GM23338 (cell line): ENCODE results near the gene POLDIP3. TPM values are rescaled to one million over a fixed set of nuclear protein-coding genes. Genes with fewer than 3 reads are reported as not detected.

Experiments
- ATAC-seq: fragments of 200-7000 bp; cut with Tn5 transposase; 3 replicates; pipeline ENCODE4 v1.9.1; 2020
- DNase-seq: peaks from one replicate; pipeline ENCODE4 v3.0.0-alpha.2; 2015; ENCODE audit warnings: low spot score
- H2AFZ ChIP-seq: fragments of 200-600 bp; sonication (generic); 2 replicates; pipeline ENCODE4 v1.8.0; 2016; ENCODE audit warnings: antibody characterized with exemption, mild to moderate bottlenecking, moderate library complexity
- H3F3A ChIP-seq: fragments of 200-600 bp; sonication (generic); replicated peaks from 2 replicates; pipeline ENCODE4 v1.8.0; 2017; ENCODE audit warnings: antibody characterized with exemption, mixed run types, low read depth
- H3K27ac ChIP-seq: fragments of 200-600 bp; sonication (generic); 2 replicates; pipeline ENCODE4 v1.6.1; 2016; ENCODE audit warnings: low read depth
- H3K27me3 ChIP-seq: fragments of 200-600 bp; sonication (generic); 2 replicates; pipeline ENCODE4 v1.8.0; 2016; ENCODE audit warnings: mild to moderate bottlenecking, mixed run types, moderate library complexity; ENCODE audit not compliant: insufficient read depth
- H3K36me3 ChIP-seq: fragments of 200-600 bp; sonication (generic); 2 replicates; pipeline ENCODE4 v1.8.0; 2016; ENCODE audit warnings: mild to moderate bottlenecking; ENCODE audit not compliant: insufficient read depth
- H3K4me1 ChIP-seq: fragments of 200-600 bp; sonication (generic); 2 replicates; pipeline ENCODE4 v1.8.0; 2016; ENCODE audit warnings: mild to moderate bottlenecking, moderate library complexity; ENCODE audit not compliant: insufficient read depth
- H3K4me2 ChIP-seq: fragments of 200-600 bp; sonication (generic); 2 replicates; pipeline ENCODE4 v1.7.1; 2017; ENCODE audit warnings: mixed run types
- H3K4me3 ChIP-seq: fragments of 200-600 bp; sonication (generic); 2 replicates; pipeline ENCODE4 v1.6.1; 2016; ENCODE audit warnings: mixed run types
- H3K79me2 ChIP-seq: fragments of 200-600 bp; sonication (generic); replicated peaks from 2 replicates; pipeline ENCODE4 v1.8.0; 2017; ENCODE audit warnings: mild to moderate bottlenecking; ENCODE audit not compliant: insufficient read depth
- H3K9me2 ChIP-seq: fragments of 200-600 bp; sonication (generic); 2 replicates; pipeline ENCODE4 v1.8.0; 2017; ENCODE audit not compliant: insufficient read depth
- H4K20me1 ChIP-seq: fragments of 200-600 bp; sonication (generic); replicated peaks from 2 replicates; pipeline ENCODE4 v1.8.0; 2017; ENCODE audit warnings: mild to moderate bottlenecking; ENCODE audit not compliant: insufficient read depth
- H3K27ac Mint-ChIP-seq: 2 replicates; pipeline ENCODE4 v1.8.0; 2020; ENCODE audit warnings: inconsistent platforms, mild to moderate bottlenecking, moderate library complexity, mixed read lengths
- H3K27me3 Mint-ChIP-seq: 3 replicates; pipeline ENCODE4 v1.8.0; 2022; ENCODE audit warnings: low read depth, mild to moderate bottlenecking, moderate library complexity, mixed read lengths, inconsistent platforms; ENCODE audit not compliant: insufficient read depth, poor library complexity
- H3K36me3 Mint-ChIP-seq: 3 replicates; pipeline ENCODE4 v1.8.0; 2021; ENCODE audit warnings: low read depth, mild to moderate bottlenecking, inconsistent platforms, moderate library complexity, mixed read lengths
- H3K4me1 Mint-ChIP-seq: 3 replicates; pipeline ENCODE4 v1.8.0; 2020; ENCODE audit warnings: mild to moderate bottlenecking, inconsistent platforms, mixed read lengths
- H3K4me3 Mint-ChIP-seq: 3 replicates; pipeline ENCODE4 v1.8.0; 2021; ENCODE audit warnings: moderate library complexity, mild to moderate bottlenecking, inconsistent platforms, mixed read lengths
- H3K9me3 Mint-ChIP-seq: 3 replicates; pipeline ENCODE4 v1.8.0; 2020; ENCODE audit warnings: moderate library complexity, mild to moderate bottlenecking, inconsistent platforms, mixed read lengths
- CTCF ChIP-seq, 2 experiments: fragments of 200-600 bp in 1 of 2; sonication (generic) in 1 of 2; conservative IDR thresholded peaks; 2 replicates each; pipeline versions ENCODE4 v1.5.1 to v1.6.1; 2016 to 2017; ENCODE audit warnings: antibody characterized with exemption in 2 of 2, low read depth in 2 of 2, mild to moderate bottlenecking in 2 of 2, moderate library complexity in 1 of 2
- ETS1 ChIP-seq: IDR thresholded peaks from 2 replicates; pipeline ENCODE4 v1.6.1; 2016; ENCODE audit warnings: antibody characterized with exemption
- EZH2 ChIP-seq: fragments of 200-600 bp; sonication (generic); IDR thresholded peaks from one replicate; pipeline ENCODE4 v1.8.0; 2017; ENCODE audit warnings: antibody characterized with exemption, mild to moderate bottlenecking, low read depth; ENCODE audit not compliant: unreplicated experiment
- EZH2phosphoT487 ChIP-seq: fragments of 200-600 bp; sonication (generic); IDR thresholded peaks from one replicate; pipeline ENCODE4 v1.8.1; 2018; ENCODE audit warnings: antibody characterized with exemption; ENCODE audit not compliant: unreplicated experiment
- REST ChIP-seq: IDR thresholded peaks from one replicate; pipeline ENCODE4 v1.6.1; 2018; ENCODE audit warnings: antibody characterized with exemption; ENCODE audit not compliant: unreplicated experiment
- STAT1 ChIP-seq: IDR thresholded peaks from one replicate; pipeline ENCODE4 v1.6.1; 2016; ENCODE audit warnings: antibody characterized with exemption; ENCODE audit not compliant: unreplicated experiment
- ZNF114 ChIP-seq: fragments of 250-450 bp; sonication (Bioruptor Pico); IDR thresholded peaks from 2 replicates; pipeline ENCODE4 v1.5.0; 2020; ENCODE audit warnings: mild to moderate bottlenecking, moderate library complexity
- ZNF331 ChIP-seq: fragments of 250-450 bp; sonication (Bioruptor Pico); IDR thresholded peaks from 2 replicates; pipeline ENCODE4 v1.5.0; 2020; ENCODE audit warnings: low read depth, mild to moderate bottlenecking, moderate library complexity
- polyA plus RNA-seq: library from polyadenylated mRNA; unstranded; fragments of >200 nt; fragmentation: Nextera tagmentation; extraction: Ambion mirVana; gene quantifications from 2 replicates; pipeline ENCODE4 v1.2.1, GENCODE V29; 2016
- total RNA-seq: library from RNA; depleted of rRNA; stranded (reverse); fragments of >200 nt; shearing (Covaris generic); gene quantifications from 2 replicates; pipeline ENCODE4 v1.2.3, GENCODE V29; 2014

The POLDIP3 gene
- total and polyA plus RNA-seq, 2 experiments from 2014 or later = 38.2 to 54.3 TPM

GRCh38 chr22:42621505-42622002 lies 6.9 kb upstream of the POLDIP3 start (continued):
- no peak for TF ChIP-seq ETS1
- TF ChIP-seq STAT1 = no peak
- no peak for TF ChIP-seq EZH2phosphoT487

- Mint-ChIP-seq H3K27ac (no peak overlapping the region), H3K4me1 (peaks cover 22% of the 10 kb centered on the region), H3K4me3 (no peak overlapping the region), H3K27me3 (peaks cover 31% of the 10 kb centered on the region), H3K36me3 (no peaks in the 10 kb centered on the region; the same call in 2 of the 3 replicates), H3K9me3 (no peaks in the 10 kb centered on the region)
- Histone ChIP-seq H4K20me1 (peaks cover 8% of the 10 kb centered on the region; the same call in 1 of the 2 replicates), H3F3A (peaks cover 5% of the 10 kb centered on the region; the same call in 1 of the 2 replicates), H2AFZ (no peak overlapping the region), H3K9me2 (no peaks in the 10 kb centered on the region), H3K4me3 (no peak overlapping the region), H3K4me1 (0 out of 2 replicates have a peak, but pooled peaks cover 4% of the 10 kb centered on the region), H3K36me3 (no peaks in the 10 kb centered on the region; the same call in 1 of the 2 replicates), H3K4me2 (no peak overlapping the region), H3K79me2 (no peaks in the 10 kb centered on the region), H3K27me3 (no peaks in the 10 kb centered on the region), H3K27ac (no peak overlapping the region)
- ATAC-seq (no peak), DNase-seq (no peak)
- TF ChIP-seq EZH2phosphoT487 (no peak), STAT1 (no peak), REST (no peak), ZNF331 (CRISPR knock-in tag) (no peak), EZH2 (no peak), CTCF (conservative IDR thresholded peaks at IDR 0.05; ENCODE audit: low read depth in 2 of 2) (no peak), ZNF114 (CRISPR knock-in tag) (no peak)
Observed at GRCh38 chr22:42620084-42620483, 5.4 kb upstream of the POLDIP3 start.
